HG03045 (cell line): ENCODE measurements around the gene AOPEP.

ENCODE experiments used
- ATAC-seq: cut with Tn5 transposase; IDR thresholded peaks from one replicate; pipeline ENCODE4 v1.9.1; 2021; ENCODE audit warnings: mild to moderate bottlenecking, moderate library complexity; ENCODE audit not compliant: unreplicated experiment

AOPEP gene

GRCh38 chr9:95026148-95026524 is 299.6 kb downstream of the AOPEP start:
- ATAC-seq = no peak

- ATAC-seq = no peak
Observed at GRCh38 chr9:95027914-95028852, 301.7 kb downstream of the AOPEP start.

DNA sequence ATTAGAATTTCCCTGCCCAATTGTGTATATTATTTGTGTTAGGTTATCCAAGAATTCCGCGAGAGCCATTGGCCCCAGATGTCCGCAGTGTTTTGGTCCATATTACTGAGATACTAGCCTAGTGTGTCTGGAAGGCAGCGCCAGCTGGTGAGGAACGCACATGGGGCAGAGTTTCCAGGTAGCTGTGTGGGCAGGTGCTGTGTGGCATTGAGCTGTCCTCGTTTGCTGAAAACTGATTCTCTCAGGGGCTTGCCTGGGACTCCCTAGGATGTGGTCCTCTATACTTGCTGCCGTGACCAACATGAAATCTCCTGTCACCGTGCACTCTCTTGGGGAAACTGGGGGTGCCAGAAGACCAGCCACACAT is 302.3 kb downstream of the AOPEP start:
- no peak for ATAC-seq

DNA sequence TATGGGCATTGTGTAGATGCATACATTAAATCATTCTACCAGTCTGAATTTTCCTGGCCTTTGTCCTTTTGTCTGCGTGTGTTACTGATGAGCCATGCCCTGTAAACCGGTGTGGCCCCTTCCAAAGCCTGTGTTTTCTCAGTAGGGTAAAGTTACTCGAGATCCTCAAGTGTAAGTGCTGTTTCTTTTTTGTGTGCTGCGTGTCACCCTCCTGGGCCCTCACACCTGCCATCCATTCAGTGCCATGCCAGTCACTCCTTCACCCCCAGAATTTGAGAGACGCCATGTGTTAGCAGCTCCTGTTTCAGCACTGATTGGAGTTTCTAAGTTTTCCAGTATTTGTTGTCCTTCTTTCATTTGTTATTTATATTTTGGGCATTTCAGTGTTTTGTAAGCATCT is 302.8 kb downstream of the AOPEP start:
- ATAC-seq = no peak

- ATAC-seq = no peak
Observed at GRCh38 chr9:95029720-95030119, 303.2 kb downstream of the AOPEP start.

DNA sequence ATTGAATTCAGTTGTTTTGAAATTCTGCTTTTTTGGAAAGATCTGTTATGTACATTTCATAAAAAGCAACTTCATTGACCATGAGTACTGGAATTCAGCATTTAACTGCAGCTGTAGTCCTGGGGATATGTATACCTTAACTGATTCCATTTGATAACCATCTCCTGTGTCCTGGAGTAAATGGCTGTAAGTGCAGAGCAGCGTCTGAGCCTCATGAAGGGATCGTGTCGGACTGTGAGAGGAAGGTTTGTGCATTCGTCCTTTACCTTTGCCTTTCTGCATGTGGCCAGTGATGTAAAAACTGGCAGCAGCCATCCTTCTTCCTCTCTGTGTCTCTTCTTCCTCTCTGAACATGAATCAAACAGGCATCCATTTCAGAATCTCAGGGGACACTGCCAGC is 303.8 kb downstream of the AOPEP start:
- no peak for ATAC-seq

DNA sequence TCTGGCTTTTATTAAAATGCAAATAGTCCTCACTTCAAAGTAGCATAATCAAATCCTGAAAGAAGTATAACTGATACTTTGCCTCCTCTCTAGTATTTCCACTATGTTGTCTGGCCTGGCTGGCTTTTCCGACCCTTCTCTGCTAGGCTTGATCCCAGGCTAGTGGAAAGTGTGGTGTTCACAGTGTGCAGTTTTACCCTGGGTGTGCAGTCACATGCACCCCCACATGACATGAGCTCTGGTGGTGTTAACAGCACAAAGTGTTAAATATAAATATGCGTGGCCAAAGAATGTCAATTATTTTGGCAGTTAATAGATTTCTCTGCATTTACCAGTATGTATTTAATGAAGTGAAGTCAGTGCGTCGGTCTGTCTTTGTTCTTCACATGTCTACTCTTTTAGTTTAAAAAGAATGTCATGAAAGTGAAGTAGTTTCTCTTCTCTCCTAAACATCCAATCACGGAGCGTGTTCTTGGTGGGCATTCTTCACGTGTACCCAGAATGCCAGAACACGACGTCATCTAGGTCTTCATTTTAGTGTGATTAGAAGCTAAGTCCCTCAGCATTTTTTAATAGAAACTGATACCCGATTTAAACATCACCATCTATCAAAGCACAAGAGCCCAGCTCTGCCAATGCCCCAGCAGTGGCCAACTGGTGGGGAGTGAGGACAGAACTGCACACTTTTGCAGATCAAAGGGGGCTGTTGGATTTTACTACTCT is 304.6 kb downstream of the AOPEP start:
- ATAC-seq = no peak

DNA sequence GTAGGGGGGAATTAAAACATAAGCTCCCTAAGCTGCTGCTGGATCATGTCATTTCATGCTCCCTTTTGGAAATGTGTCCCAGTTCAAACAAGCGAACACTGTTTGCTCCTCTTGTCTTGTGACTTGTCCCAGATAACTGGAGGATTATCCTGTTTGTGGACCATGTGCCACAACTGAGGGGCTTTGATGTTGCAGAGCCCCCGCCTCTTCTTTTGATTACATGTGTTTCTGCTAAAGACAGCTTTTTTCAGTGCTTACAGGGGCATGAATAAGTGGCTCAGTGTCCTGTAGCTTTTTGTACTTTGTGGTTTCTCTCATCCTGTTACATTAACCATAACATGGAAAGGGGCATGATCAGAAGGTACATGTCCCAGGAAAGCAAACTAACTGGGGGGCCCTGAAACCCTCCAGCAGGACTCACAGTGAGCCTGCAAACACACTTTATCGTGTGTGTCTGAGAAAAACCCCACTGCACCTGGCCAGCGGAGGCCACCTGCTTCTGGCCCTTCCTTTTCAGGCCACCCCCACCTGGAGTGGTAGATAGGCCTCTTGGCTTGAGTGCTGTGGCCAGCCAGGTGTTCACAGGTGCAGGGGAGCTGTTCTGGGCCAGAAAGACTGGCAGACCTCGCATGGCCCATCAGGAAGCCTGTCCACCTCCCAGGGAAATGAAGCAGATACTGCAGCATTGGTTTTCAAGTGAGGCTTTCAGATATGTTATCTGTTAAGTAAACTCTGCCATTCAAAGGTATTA is 305.4 kb downstream of the AOPEP start:
- ATAC-seq = no peak

GRCh38 chr9:95032580-95033341 is 306.3 kb downstream of the AOPEP start:
- no peak for ATAC-seq

- ATAC-seq = no peak
Observed at GRCh38 chr9:95035846-95036245, 309.3 kb downstream of the AOPEP start.

DNA sequence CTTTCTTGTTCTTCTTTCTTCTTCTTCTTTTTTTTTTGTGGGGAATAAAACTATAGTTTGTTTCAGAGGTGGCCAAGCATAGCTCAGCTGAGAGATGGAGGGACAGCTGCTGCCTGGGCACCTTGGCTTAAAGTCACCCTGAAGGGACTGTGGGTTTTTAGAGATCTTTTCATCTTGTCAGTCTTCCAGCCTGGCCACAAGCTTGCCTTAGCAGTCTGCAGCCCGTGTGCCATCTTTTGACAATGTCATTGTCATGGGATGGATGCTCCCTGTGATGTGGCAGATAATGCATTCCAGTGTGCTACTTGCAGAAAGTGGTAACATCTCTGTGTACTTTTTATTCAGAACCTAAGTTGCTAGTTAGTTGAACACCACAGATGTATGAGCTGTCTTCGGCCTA is 310.2 kb downstream of the AOPEP start:
- no peak for ATAC-seq

DNA sequence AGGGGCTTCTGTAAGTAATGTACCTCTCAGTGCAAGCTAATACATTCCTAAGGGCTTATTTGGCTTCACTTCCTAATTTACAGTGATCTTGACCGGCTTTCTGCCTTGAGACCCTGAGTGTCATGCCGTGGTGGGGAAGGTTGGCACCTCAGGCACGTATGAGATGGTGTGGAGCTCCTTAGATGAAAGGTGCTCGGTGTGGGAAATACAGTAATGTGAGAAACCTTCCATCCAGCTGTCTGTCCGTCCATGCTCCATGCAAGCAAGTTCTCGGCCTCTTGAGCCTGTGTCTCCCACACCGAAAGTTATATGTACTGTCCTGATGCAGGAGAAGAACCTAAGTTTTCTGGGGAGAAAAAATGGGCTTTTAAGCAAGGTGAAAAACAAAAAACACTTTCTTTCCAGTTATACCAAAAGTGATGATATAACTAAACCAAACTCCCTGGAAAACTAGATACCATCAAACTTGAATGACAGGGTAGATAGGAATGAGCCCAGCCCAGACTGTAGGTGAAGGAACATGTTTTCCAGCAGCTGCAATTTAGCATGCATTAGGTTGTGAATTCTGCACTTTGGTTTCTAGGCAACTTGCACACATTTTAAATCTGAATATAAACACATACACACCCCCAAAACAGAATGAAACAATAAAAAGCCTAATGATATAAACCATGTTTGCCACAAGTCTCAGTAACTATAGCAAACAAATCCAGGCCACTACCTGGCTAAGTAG is 311.5 kb downstream of the AOPEP start:
- ATAC-seq = no peak

DNA sequence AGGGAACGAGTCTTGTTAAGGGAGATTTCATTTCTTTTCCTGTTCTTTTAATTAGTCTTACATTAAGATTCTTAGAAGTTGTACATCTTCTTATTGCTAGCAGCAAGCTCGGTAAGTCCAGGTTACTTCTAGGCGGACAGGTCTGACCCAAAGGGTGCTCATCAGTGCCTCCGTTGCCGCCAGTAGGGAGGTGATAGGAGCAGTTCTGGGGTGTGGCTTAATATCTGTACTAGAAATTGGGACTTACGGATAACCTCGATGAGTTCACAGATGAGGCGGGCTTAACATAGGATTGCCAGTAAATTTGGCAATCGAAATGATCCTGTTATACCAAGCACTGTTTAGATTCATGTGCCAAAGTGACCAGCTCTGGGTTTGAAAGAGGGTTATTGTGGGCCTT is 312.2 kb downstream of the AOPEP start:
- ATAC-seq = no peak

- no peak for ATAC-seq
Observed at GRCh38 chr9:95040106-95040505, 313.6 kb downstream of the AOPEP start.

DNA sequence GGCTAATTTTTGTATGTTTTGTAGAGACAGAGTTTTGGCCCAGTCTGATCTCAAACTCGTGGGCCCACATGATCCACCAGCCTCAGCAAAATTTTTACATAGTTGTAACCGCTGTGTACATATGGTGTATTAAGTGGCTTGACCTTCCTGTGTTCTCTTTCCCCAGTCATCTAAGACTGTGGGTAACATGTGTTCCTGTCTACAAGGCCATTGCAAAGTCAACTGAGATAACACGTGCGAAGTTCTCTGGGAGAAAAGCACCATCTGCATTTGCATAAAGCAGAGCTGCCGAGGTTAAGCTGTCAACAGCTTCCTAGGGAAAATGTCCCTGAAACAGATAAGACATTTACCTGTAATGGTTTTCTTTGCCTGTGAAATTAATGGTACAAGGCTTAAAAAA is 317.3 kb downstream of the AOPEP start:
- ATAC-seq = no peak

DNA sequence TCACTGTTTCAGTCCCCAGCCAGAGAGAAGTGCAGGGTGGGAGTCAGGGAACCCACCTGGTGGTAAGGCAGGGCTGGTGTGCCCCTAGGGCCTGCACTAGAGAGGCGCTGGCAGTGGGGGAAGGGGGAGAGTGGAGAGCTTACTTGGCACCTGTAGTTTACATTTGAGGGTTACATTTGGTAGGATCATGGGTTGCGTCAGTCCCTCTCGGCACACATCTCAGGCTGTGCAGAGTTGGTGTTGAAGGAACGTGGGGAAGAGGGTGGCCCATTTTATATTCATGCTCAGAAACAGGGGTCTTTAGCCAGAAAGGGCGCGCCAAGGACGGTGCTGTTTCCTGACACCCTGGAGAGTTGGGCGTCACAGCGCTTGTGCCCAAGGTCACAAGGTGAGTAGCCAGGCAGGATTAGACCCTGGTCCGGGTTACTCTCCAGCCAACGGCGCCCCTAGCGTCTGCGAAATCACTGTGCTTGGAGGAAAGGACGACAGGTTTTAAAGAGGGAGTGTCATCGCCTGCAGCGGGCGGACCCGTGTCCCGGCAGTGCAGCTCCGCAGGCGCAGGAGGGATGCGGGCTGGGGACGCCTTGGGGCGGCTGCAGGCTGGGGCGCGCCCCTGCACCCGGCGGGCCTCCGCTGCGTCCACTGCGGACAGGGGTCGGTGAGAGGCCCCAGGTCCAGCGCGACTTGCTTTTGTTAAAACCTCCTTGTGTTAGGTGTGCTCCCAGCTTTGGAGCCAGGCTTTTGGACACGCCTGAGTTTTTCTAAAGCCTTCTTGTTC is 318.4 kb downstream of the AOPEP start:
- no peak for ATAC-seq

DNA sequence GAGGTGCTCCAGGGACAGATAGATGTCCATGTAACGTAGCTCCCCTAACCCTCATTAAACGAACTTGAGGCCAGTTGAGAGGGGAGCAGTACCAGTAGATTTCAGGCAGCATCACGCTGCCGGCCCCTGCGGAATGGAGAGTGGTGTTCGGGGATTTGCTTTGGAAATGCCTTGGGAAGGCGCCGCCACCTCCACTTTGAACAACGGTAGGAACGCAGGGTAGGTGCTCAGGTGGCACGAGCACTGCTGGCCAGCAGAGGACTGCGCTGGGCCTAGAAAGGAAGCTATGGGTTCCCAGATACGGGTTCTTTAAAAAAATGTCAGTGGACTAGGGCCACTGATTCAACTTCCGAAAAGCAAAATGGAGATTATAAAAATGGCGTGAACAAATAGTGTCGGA is 319.3 kb downstream of the AOPEP start:
- ATAC-seq = no peak

DNA sequence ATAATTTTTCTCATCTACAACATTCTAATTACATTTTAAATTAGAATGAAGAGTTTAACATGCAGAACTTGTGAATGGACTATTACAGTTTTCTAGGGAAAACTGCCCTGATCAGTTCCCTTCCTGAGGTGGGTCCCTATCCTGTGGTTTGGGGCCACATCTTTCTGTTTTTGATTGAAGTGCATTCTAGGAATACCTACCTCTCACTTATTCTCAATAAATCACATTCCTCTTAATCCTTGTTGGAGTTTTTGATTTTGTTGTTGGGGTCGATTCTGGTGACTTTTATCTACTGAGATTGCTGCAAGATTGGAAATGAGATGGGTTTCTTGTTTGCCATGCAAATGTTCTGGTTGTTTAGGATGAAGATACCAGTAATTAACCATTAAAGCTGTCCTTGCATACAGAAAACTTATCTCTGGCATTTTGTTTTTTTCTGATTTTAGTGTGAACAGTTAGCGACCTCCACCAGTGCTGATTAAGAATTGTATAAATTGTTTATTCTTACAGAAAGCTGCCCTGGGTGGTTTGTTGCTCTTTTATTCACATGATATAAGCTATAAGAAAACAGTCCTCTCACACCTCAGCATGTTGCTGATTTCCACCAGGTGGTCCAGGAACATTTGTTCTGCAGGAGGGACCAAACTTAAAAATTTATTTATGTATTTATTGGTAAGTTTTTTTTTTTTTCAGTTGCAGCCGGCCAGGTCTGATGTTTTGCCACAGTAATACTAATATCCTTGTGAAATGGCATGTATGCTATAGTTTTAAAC is 321.1 kb downstream of the AOPEP start:
- no peak for ATAC-seq
